NCI-H187 (cell line): ENCODE data around the gene APRT.

Experiments
- DNase-seq, 2 experiments: peaks; one replicate each; lab custom pipeline; 2025; lab: John Stamatoyannopoulos, UW

Gene APRT

GRCh38 chr16:88807626-88808453 lies 3.9 kb downstream of the APRT start:
- no peak for DNase-seq

- DNase-seq = no peak
Measured at GRCh38 chr16:88807142-88807625, 4.5 kb downstream of the APRT start.

GRCh38 chr16:88806491-88807111 lies 5.1 kb downstream of the APRT start:
- no peak for DNase-seq

DNA sequence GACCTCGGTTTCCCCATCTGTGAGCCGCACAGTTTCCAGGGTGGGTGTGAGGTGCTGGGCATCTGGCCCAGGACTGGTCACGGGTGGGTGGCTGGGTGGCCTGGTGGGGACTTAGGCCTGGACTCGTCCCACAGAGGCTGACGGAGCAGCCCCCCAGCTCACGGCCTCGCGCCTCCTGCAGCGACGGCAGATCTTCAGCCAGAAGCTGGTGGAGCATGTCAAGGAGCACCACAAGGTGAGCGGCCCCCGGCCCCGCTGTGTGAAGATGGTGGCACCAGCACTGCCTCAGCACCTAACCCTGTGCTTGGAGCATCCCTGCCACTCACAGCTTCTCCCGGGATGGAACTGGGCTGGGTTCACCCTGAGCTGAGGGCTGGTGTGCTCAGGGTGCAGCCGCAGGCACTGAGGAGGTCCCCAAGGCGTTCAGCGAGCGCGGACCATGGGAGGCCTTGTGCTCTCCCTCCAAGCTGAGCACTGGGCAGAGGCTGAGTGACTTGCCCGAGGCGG lies 5.8 kb downstream of the APRT start:
- DNase-seq = no peak

GRCh38 chr16:88805340-88805715 lies 6.4 kb downstream of the APRT start:
- no peak for DNase-seq

- DNase-seq = no peak
Measured at GRCh38 chr16:88804552-88805339, 7.0 kb downstream of the APRT start.

DNA sequence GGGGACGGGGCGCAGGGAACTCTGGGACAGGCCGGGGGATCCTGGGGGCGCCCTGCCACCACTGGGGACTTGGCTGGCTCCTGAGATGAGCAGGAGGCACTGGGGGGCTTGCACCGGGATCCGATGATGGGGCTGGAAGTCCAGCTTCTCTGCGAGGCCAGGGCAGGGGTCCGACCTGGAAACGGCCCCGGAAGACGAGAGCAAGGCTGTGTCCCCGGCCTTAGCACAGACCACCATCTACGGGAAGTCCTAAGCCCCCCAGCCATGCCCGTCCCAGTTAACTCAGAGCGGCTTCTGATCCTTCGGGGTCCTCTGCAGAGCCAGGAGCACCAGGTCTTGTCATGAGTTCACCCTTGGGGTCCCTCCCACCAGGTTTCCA lies 7.6 kb downstream of the APRT start:
- no peak for DNase-seq

DNA sequence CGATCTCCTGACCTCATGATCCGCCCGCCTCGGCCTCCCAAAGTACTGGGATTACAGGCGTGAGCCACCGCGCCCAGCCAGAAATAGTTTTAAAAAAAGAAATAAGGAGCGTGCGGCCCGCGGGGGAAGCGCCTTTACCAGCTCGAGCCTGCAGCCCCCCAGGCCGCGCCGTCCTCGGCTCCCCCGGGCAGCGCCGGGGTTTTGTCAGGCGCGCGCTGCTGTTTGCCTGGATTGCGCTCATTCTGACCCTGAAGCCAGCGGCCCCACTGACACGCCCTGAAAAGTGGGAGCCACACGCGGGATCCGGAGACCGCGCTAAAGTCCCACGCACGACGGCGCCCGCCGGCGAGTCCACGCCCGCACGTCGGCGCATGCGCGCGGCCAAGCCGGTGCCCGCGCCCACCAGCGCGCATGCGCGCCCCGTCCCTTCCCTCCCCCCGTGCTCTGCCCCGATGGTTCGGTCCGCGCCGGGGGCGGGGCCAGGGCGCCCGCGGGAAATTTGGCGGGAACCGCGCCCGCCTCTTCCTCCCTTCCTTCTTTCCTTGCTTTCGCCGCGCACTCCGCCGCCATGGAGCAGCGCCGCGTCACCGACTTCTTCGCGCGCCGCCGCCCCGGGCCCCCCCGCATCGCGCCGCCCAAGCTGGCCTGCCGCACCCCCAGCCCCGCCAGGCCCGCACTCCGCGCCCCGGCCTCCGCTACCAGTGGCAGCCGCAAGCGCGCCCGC lies 8.3 kb downstream of the APRT start, which contains the start of gene CDT1:
Gene CDT1 (plus strand): TSS at position 526 of the 724 bp plus-strand sequence. CDS start 43 bp downstream, at position 569.
- DNase-seq = peak; percentile 23 to 27

DNA sequence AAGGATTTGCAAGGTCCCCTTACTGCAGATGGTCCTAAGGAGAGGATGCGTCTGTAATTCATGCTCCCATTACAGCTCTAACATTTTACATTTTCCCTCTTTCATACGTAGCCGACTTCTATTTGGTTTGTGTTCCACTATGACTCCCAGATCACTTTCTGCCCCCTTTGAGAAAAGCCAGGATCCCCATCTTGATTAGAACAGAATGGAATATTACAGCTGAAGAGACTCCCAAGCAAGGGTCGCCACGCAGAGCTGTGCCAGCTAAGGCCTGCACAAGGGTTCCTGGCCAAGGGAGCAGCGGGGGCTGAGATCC lies 11.5 kb downstream of the APRT start:
- no peak for DNase-seq

DNA sequence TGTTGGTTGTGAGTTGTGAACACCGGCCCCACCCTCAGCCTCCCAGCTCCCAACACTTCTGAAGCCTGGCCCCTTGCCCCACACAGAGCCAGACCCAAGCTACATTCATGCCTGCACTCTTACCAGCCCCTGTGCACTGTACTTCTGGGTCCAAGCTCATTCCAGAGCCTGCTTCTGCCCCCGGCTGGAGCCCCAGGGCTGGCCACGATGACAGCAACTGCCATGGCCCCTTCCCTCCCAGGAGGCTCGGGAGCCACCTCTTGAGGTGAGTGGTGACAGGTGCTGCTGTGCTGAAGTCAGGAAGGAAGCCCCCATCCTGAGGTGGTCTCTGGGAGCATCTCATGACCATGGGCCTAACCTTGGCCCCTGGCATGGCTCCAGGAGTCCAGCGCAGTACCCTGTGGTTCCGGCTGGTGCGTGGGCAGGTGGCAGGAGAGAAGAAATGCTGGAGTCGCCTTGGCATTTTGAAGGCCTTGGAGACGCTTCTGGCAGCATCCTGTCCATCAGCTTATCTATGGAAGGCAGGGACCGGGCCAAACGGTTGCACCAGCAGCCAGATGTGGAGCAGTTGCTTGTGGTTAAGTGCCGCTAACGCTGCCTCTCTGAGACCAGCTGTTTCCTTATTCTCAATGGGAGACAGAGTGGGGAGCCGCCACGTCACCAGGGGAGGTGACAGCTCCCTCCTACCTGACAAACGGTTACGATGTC lies 12.0 kb downstream of the APRT start:
- no peak for DNase-seq

GRCh38 chr16:88798772-88799455 lies 12.8 kb downstream of the APRT start:
- peak; percentile 33 to 75 for DNase-seq

GRCh38 chr16:88798073-88798472 lies 13.7 kb downstream of the APRT start:
- no peak for DNase-seq

GRCh38 chr16:88796278-88796677 lies 15.4 kb downstream of the APRT start:
- DNase-seq = no peak

- DNase-seq = no peak
Measured at GRCh38 chr16:88793251-88793954, 18.3 kb downstream of the APRT start.

DNA sequence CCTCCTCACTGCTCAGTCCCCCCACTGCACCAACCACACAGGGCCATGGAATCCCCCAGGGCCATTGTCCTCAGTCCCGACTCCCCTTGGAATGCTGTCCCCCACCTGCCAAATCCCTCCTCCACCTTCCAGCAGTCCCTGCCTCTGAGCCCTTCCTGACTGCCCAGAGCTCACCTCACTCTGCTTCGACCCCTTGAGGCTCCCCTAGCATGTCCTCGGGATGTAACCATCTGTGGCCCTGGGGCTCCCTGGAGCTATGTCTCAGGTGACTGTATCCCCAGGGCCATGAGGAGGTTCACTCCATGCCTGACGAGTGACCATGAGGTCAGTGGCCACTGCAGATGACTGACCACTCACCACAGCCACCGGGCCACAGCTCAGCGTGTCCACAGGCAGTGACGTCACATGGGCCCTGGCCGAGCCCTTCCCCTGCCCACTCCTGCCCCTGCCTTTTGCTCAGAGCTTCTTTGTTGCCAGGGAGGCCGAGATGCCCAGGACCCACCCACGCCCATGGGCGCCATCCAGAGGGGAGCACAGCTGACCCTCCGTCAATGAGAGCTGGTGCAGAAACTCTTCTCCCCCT lies 19.0 kb downstream of the APRT start:
- DNase-seq = no peak

DNA sequence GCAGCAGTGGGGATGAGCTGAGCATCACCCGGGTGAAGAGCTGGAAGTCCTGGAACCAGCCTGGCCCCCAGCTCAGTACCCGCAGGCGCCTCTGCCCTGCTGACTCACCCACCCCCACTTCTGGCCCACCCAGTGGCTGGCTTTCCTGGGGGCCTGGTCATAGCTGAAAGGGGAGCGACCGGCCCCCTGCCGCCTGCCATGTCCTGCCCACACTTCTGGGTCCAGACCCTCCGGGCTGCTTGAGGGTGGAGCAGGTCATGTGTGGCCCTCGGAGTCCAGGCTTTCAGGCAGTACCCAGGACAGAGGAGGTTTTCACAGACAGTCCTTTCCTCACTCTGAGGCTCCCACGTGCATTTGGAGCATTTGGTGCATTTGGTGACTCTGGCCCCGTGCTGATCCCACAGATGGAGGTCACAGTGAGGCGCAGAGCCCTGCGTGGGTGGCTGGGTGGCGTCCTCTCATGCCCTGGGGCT lies 19.6 kb downstream of the APRT start:
- no peak for DNase-seq

DNA sequence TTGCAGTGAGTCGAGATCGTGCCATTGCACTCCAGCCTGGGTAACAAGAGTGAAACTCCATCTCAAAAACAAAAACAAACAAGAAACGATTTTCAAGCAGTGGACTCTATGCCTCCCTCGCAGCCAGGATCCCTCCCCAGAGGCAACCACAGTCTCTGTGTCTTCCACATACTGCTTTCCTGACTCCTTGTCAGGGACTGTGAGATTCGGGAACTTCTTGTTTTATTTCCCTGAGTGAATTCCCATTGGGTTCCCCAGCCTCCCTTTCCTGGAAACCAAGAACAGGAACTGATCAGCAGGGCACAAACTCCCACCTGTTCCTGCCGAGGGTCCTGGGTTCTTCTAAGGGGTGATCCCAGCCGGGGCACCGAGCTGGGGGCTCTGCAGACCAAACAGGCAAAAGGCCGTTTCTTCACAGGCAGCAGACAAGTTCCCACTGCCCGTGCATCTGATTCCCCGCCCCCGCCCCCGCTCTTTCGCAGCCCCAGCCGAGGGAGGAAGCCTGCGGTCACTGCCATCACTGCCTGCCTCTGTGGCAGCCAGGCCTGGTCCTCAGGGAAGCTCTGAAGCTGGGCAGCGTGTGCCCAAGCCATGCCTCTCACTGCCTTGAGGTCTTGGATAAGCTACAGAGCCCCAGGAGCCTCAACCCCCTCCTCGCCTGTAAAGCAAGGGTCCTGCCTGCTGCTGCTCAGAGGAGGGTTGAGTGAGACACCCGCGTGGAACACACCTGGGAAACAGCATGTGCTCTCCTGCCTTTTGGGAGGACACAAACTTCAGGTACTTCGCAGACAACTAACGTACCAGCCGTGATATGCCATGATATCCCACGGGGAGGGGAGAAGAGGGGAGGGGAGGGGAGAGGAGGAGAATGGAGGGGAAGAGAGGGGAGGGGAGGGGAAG lies 21.2 kb downstream of the APRT start:
- DNase-seq = no peak

- DNase-seq = no peak
Measured at GRCh38 chr16:88789594-88789993, 22.1 kb downstream of the APRT start.
